Thyroid gland (tissue), 4 donors: ENCODE results near the gene UGT1A10.

Experiments
- POLR2A ChIP-seq, 2 donors: fragments of 450-650 bp; IDR thresholded peaks; one replicate each; pipeline ENCODE4 v1.6.1; 2017; ENCODE audit warnings: antibody characterized with exemption in 2 of 2, mild to moderate bottlenecking in 2 of 2, moderate library complexity in 1 of 2
- TF ChIP-seq, protein P1 (sequence below), 6 experiments: fragments of 200-600 bp in 3 of 6; fragments of 450-650 bp in 3 of 6; sonication (generic) in 3 of 6; IDR thresholded peaks; one replicate each; pipeline ENCODE4 v1.5.1; 2016 to 2019; ENCODE audit warnings: antibody characterized with exemption in 6 of 6, mild to moderate bottlenecking in 2 of 6, inconsistent platforms in 1 of 6, moderate library complexity in 1 of 6

GRCh38 chr2:233706720-233707119, 70.5 kb downstream of the UGT1A10 start:
- TF ChIP-seq, protein P1, sequence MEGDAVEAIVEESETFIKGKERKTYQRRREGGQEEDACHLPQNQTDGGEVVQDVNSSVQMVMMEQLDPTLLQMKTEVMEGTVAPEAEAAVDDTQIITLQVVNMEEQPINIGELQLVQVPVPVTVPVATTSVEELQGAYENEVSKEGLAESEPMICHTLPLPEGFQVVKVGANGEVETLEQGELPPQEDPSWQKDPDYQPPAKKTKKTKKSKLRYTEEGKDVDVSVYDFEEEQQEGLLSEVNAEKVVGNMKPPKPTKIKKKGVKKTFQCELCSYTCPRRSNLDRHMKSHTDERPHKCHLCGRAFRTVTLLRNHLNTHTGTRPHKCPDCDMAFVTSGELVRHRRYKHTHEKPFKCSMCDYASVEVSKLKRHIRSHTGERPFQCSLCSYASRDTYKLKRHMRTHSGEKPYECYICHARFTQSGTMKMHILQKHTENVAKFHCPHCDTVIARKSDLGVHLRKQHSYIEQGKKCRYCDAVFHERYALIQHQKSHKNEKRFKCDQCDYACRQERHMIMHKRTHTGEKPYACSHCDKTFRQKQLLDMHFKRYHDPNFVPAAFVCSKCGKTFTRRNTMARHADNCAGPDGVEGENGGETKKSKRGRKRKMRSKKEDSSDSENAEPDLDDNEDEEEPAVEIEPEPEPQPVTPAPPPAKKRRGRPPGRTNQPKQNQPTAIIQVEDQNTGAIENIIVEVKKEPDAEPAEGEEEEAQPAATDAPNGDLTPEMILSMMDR (IDR thresholded peaks at IDR 0.05), result no peak
- TF ChIP-seq POLR2A (IDR thresholded peaks at IDR 0.05), result no peak
